Limb (tissue), 2 donors: ENCODE data around the gene NFKBIA.
"Not testable (repeated sequence)": the region's sequence is repeated elsewhere in the genome, so short reads cannot be mapped to it uniquely, and the experiment has no call there.

Source experiments
- DNase-seq, 2 donors: peaks; one replicate each; pipeline ENCODE4 v3.0.0-alpha.2; 2016; ENCODE audit errors: extremely low spot score in 2 of 2

Gene NFKBIA

DNA sequence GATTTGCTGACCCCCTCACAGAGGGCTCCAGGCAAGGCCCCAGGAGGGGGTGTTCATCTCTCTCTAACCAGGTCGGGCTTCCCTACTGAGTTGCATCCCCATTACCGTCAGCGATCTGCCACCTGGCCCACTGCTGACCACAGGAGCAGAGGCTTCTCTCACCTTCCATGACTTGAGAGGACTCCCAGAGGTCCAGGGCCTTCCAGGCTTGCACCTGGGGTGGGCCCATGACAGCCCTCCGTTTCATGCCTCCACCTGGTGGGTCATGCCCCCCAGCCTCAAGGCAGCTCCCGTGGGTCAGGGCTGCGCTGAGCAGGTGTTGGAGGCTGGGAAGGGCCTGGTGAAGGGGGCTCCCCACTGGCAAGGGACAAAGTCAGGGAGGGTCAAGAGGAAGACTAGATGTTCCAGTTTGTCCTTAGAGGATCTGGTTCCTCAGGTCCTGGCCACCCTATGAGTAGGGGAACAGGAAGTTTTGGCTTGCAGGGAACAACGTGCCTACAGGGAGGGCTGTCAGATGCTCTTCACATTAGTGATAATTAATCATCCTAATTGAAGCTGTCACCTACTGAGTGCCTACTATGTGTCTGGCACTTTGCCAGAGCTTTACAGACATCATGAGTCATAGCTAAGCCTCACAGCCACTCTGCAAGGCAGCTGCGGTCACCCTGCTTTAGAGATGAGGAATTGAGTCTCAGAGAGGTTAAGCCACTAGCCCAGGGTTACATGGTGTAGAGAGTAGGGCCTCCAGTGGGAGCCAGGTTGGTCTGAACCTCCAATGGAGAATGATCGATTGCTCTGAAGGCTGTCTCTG, 13.8 kb downstream of the NFKBIA start:
- DNase-seq: no peak

DNA sequence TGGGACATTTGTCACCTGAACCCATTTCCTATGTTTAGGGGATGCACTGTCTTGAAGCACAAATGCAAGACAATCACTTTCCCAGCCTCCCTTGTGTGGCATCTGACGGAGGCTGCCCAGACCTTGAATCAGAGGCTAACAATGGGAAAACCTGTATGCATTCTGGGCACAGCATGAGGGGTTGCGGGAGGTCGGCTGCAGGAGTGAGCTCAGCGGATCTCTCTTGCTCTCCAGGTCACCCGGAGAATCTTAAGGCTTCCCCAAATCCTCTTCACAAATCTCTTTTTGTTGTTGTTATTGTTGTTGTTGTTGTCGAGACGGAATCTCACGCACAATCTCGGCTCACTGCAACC, 15.3 kb downstream of the NFKBIA start:
- DNase-seq: no peak

DNA sequence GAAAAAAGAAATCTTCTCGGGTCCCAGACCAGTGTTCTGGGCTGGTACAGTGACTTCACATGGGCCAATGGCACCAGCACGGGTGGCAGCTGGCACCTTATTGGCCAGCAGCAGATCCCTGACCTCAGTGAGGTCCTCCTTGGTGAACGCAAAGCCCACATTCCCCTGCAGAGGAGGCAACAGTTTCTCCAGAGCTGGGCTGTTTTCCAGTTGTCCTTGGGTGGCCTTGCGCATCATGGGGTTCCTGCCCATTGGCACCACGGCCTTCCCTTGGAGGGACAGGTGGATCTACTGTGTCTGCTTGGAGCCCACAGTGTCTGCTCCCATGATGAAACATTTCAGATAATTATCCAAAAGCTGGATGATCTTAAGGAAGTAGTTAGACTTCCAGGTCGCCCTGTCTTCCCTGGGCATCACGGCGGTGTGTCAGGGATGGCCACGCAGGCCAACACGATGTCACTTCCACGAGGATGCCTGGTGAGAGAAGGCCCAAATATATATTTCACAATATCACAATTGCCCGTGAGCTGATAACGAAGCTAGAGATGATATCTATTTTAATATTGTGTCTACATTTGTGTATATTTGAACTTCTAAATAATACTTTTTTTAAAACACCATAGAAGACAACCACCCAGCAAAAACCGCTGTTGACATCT, 15.8 kb downstream of the NFKBIA start:
- no peak for DNase-seq

DNA sequence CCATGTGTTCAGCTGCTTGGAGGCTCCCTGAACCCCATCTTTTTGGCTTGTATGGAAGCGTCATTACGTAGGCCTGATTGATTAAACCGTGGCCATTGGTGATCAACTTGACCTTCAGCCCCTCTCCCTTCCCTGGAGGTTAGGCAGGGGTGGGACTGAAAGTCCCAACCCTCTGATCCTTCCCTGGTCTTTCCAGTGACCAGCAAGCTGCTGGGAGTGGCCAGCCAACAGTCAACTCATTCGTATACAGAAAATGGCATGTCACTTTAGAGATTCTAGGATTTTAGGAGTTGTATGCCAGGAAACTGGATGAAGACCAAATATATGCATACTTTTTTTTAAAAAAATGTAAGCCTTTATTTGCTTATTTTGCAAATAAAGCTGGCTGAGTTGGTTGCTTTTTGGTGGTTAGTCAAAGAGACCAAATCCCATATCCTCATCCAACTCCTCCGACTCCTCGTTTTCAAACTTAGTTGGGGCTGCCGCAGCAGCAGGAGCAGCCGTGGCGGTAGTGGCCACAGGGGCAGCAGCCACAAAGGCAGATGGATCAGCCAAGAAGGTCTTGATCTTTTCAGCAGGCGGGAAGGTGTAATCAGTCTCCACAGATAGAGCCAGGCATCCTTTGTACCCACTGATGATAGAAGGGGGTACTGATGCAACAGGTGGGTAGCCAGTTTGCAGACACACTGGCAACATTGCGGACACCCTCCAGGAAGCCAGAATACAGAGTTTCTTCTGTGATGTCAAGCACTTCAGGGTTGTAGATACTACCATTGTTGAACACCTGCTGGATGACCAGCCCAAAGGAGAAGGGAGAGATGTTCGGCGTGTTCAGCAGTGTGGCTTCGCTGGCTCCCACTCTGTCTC, 16.6 kb downstream of the NFKBIA start:
- no peak for DNase-seq

DNA sequence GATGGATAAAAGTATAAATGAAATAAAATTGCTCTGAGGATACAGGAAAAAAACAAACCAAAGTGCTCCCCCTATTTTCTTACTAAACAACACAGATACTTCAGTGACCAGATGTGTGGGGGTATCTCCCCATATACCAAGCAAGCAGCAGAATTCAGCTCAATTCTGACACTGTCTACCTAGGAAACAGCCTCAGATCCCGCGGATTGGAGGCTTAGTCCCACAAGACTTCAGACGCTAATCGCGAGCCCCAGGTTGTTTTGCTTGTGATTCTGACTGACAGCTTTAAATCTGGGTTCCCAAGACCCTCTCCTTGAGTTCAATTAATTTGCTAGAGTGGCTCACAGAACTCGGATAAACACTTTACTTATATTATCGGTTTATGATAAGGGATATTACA, 17.3 kb downstream of the NFKBIA start:
- no peak for DNase-seq

DNA sequence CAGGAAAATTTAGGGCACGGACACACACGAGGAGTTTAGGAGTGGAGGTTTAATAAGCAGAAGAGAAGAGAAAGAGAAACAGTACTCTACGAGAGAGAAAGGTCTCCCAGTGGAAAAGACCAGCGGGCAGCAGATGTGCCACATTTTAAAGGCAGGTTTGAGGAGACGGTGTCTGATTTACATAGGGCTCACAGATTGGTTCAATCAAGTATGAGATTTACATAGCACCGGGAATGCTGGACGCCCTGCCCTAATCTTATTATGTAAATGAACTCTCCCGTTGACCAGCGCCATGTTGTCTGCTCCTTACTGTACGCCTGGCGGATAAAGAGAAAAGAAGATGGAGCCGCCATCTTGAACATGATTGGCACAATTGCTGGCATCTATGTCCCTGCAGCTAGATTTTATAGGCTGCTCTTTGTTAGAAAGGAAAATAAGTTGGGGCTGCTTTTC, 17.9 kb downstream of the NFKBIA start:
- no peak for DNase-seq

DNA sequence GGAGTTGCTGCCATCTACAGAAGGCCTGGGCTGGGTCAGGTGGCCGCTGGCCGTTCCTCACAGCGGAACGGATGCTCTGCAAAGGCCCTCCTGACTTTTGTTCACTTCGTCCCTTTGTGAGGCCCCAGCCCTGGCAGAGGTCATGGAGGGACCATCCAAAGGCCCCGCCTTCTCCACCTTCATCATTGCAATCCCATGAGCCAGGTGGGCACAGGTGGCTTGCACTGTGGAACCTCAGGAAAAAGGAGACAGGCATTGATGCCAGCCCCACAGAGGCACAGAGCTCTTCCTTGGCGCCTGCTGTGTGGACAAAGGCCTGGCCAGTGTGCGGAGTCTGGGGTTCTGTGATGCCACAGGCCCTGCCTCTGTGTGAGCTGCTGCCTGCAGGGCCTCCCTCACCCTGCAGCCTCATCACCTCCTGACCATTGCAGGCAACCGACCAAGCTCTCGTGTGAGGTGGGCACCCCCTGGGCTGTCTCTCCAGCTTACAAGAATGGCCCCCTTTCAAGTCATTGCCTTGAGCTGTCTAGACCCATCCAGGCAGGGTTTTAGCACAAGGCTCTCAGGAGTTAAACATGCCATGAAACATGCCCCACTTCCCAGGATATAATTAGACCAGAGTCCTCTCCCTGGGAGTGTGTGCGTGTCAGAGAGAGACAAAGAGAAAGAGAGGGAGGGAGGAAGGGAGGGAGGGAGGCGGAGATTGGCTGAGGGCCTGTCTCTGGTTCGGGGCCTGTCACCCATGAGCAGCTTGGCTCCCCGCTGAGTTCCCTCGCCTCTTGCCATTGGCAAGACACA, 19.3 kb downstream of the NFKBIA start:
- peak; percentile 59 to 64 for DNase-seq

DNA sequence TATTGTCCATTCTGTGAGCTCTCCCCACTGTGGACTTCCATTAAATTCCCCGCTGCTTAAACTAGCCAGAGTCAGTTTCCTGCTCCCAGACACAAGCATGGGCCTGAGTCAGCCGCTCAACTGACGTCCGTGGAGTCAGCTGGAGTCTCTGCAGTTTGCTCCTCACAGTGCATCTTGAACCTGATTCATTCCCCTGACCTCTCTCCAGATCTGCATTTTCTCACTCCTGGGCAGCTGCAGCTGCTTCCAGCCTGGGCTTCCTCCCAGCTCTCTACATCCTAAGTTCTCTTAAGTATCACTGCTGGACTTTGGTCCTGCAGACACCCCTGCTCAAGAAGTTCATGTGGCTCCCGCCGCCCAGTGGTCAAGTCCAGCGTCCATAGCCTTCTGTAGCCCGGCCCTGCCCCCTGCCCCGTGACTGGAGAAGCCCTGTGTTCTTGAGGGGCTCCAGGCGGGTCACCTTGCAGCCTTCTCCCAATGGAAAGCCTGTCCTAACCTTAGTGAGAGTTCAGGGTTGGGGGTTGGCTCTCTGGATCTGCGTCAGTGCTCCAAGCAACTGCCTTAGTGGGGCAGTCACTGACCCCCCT, 20.0 kb downstream of the NFKBIA start:
- DNase-seq: no peak

DNA sequence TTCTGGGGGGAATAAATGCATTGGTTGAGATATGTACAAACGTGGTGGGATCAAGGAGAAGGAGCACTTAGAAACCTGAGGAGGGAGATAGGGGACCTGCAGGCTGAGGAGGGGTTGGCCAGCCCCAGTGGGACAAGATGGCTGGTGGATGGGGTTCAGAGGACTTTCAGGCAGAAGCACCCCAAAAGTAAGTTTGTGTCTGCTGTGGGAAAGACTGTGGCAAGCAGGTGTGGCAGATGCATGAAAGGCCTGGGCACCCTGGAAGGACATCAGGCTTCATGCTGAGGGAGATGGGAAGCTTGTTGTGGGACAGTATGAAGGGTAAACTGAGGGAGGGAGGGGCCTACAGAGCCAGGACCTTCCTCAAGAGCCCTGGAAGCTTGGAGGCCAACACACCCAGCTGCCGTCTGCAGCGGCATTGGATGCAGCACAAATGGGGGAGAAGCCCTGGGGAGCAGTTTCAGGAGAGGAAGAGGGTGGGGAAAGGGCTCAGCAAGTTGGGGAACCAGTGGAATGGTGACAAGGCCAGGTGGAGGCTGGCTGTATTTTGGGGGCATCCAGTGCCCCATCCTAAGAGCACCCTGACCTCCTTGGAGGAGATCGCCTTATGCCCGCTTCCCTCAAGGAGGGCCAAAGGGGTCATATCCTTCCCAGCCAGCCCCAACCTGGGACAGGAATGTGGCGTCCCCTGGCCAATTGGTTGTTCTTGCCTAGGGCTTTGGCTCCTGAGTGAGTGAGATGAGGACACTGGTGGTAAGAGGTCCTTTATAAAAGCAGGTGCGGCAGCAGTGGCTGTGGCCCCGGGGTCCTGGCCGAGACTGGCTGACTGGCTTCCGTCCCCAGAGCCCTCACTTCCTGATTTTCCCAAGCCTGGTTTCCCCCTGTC, 20.7 kb downstream of the NFKBIA start:
- no peak for DNase-seq

DNA sequence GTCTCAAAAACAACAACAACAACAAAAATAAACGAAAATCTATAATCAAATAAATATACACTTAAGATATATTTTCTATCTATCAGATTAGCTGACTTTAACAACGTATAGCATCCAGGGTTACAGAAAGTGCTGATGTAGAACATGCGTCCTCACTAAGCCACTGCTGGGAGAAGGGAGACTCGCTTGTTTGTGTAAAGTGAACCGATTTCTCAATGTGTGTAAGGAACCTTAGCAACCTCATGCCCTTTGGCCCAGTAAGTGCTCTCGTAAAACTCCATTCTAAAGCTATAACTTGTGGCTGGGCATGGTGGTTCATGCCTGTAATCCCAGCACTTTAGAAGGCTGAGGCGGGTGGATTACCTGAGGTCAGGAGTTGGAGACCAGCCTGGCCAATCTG, 23.8 kb downstream of the NFKBIA start:
- no peak for DNase-seq

DNA sequence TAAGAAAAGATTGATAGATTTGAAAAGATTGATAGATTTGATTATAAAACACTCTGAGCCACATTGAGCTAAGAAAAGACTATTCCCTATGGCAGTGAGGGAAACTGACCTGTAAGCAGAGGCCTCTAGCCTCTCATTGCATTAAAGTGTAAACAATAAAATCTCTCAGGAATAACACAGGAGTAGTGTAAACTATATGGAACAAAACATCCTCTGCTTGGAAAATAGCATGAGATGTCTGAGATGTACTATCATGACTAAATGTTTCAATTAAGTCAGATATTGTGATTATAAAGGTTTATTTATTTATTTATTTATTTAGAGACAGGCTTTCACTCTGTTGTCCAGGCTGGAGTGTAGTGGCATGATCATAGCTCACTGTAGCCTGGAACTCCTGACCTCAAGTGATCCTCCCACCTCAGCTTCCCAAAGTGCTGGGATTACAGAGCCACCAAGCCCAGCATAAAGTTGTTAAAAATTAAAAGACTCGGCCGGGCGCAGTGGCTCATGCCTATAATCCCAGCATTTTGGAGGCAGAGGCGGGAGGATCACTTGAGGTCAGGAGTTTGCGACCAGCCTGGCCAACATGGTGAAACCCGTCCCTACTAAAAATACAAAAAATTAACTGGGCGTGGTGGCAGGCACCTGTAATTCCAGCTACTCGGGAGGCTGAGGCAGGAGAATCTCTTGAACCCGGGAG, 25.2 kb downstream of the NFKBIA start:
- DNase-seq: not testable (repeated sequence)

DNA sequence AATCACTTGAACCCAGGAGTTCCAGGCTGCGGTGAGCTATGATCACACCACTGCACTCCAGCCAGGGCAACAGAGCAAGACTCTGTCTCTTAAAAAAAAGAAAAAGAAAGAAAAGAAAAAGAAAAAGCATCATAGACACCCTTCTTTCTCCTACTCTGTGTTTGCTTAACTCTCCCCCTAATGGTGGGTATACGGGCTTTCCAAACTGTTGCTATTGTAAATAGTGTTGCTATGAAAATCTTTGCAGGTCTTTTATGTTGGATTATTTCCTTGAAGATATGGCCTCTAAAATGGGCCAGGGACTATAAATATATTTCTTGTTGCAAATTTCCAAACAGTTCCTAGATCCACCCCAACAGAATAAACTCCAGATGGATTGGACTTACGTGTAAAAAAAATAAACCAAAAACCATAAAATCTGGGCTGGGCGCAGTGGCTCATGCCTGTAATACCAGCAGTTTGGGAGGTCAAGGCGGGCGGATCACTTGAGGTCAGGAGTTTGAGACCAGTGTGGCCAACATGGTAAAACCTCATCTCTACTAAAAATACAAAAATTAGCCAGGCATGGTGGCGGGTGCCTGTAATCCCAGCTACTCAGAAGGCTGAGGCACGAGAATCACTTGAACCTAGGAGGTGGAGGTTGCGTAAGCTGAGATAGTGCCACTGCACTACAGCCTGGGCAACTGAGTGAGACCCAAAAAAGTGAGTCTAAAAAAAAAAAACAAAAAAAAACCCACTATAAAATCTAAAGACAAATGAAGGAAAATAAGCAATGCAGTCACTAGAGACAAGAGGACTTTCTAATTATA, 25.9 kb downstream of the NFKBIA start:
- no peak for DNase-seq

DNA sequence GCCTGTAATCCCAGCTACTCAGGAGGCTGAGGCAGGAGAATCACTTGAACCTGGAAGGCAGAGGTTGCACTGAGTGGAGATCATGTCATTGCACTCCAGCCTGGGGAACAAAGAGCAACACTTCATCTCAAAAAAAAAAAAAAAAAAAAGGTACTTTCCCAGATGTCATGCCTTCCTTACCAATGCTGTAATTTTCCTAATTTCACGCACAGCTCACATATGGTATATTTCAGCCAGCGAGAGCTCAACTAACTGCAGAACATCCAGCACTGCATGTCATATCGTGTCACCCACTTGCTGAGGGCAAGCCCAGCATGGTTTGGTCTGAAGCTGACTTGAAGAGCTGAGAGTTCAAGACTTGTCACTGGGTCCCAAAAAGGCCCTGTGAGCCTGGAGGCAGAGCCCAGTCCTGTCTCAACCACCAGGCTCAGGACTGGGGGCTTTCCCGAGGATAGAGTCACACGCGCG, 29.0 kb downstream of the NFKBIA start:
- no peak for DNase-seq

DNA sequence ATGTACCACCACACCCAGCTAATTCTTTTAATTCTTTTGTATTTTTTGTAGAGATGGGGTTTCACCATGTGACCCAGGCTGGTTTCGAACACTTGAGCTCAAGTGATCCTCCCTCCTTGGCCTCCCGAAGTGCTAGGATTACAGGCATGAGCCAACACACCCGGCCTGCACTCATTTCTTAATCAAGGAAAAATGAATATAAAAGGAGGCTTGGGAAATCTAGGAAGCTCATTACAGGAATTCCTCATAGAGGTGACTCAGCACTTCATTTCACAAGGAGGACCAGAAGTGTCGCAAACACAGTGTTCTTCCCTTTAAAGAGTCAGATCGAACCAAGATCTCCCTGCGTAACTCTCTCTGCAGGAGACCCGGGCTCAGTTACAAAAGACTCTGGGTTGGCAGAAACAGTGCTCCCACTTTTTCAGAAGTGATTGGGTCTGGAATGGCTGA, 30.3 kb downstream of the NFKBIA start:
- DNase-seq: no peak

DNA sequence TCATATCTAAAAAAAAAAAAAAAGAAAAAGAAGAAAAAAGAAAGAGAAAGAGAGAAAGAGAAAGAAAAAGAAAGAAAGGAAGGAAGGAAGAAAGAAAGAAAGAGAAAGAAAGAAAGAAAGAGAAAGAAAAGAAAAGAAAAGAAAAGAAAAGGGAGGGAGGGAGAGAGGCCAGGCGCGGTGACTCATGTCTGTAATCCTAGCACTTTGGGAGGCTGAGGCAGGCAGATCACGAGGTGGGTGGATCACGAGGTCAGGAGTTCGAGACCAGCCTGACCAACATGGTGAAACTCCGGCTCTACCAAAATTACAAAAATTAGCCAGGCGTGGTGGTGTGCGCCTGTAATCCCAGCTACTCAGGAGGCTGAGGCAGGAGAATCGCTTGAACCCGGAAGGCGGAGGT, 31.3 kb downstream of the NFKBIA start:
- DNase-seq: not testable (repeated sequence)

DNA sequence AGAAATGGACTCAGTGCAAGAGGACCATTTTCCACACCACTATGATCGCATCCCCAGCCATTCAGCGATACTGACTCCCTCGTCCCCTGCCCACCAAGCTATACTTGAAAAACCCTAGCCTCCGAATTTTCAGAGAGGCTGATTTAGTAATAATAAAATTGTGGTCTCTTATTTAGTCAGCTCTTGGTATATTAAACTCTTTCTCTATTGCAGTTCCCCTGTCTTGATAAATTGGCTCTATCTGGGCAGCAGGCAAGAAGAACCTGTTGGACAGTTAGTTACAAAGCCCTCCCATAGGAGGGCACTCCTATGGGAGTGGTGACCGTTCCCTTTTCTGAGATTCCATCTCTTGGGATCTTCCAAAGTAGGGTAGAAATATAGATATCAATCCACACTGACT, 33.6 kb downstream of the NFKBIA start:
- no peak for DNase-seq

DNA sequence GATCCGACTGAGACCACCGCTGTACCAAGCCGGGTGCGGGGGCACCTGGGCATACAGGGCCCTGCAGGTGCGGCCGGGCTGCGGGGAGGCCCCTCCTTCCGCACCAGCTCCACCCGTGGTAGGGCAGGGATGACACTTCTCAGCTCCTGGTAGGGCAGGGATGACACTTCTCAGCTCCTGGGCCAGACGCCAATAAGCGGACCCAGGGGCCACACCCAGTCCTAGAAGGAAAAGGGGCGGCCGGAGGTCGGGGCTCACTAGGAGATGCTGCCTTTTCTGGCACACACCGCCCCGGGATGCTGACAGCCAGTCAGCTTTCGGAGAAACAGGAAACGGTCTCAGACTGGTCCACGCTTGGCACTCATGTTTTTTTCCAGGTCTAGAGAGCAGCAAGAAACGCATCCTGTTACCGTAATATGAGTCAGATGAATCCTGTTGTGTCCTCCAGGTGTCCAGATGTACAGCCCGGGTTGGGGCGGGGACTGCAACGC, 34.8 kb downstream of the NFKBIA start:
- DNase-seq: no peak
